NCI-H1436 (cell line): ENCODE results near the gene GBX1.

Source experiments
- DNase-seq: peaks from one replicate; lab custom pipeline; 2025; lab: John Stamatoyannopoulos, UW

The GBX1 gene

DNA sequence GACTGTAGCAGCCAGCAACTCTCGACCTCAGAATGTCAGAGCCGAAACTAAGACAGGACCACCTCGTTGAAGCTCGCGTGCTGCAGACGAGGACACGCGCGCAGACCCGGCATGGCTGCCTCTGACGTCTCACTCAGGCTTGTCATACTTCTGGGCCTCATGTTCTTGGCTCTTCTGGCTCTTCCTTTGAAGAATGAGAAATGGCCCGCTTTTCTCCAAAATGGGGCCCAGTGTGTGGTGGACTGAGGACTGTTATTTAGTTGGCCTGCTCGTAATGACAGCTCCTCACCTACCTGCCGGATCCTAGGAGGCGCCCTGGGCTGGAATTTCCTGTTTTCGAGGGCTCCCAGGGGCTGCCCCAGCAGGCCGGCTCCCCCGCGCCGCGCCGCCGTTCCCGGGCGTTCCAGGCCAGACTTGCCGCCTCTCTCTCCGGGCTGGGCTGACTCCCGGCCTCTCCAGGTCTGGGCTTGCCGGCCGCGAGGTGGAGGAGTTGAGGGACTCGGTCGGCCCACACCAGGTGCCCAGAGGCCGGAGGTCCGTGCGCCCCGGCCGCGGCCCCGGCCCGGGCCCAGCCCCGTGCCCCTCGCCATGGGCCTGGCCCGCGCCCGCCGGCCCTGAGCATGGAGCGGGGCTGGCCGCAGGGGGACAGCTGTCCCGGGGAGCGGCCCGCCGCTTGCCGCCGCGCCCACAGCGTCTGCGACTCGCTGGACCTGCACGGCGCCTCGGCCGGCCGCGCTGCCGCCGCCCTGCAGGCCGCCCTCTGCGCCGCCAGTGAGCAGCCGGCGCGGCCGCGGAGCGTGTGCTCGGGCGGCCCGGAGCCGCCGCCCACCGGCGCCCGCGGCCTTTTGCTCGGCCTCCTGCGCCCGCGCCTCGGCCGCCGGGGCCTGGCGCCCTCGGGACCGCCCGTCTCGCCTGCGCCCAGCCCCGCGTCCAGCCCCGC, 53.1 kb downstream of the GBX1 start:
- no peak for DNase-seq

DNA sequence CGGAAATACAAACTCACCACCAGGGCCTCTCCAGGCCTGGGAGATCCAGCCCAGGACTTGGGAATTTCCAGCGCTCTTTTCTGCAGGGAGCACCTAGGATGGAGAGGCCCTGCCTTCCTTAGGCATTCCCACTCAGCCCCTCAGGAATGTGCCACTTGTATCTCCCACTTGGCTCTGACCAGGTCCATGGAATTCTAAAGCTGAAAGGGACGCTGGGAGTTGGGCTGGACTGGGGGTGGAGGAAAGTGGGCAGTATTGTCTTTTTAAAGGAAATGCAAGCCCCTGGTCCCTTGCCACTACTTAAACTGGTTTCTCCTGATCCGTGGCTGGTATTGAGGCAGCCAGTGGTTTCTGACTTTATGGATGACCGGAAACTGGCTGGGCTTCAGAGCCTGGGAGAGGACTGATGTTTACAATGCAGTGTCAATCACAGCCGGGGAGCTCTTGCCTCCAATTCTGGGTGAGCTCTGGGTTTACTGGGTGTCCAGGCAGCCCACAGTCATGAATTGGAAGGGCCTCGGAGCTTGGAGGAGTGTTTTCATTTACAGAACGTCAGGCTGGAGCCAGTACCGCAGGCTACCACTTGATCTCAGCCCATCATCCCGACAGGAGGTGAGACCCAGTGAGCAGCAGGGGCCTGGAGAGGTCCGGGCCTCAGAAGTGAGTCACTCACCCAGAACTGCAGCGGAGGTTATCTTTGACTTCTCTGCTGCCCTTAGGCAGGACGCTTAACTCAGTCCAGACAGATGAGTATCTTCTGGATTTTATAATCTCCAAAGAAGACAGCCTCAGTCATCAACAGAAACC, 53.9 kb downstream of the GBX1 start:
- DNase-seq = no peak

DNA sequence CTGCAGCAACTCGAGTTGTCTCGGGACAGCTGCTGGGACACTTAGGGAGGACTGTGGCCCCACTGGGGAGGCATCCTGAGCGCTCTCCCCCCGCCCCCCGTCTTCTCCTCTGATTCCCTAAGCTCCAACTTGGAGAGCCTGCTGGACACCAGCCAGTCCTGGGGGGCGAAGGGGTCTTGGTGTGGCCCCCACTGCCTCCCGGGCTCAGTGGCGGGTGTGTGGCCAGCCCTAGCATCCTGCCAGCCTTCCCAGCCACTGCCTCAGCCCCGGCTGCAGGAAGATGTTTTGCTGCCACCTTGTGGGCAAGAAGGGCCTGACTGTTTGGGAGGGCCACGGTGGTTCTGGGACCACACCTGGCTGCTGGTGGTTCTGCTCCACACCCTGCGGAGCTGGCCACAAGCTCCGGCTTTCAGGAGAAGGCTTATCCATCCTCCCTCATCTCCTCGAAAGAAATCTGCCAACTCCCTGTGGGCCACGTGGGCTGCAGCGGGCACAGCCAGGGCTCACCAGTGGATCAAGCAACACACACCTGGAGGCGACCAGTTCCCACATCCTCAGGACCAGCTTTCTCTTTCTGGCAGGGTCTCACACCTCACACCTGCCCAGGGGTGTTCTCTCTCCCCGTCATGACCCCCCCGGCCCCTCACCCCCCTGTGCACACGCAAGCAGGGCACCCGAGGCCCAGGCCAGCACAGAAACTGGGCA, 56.4 kb downstream of the GBX1 start:
- peak; percentile 62 for DNase-seq

DNA sequence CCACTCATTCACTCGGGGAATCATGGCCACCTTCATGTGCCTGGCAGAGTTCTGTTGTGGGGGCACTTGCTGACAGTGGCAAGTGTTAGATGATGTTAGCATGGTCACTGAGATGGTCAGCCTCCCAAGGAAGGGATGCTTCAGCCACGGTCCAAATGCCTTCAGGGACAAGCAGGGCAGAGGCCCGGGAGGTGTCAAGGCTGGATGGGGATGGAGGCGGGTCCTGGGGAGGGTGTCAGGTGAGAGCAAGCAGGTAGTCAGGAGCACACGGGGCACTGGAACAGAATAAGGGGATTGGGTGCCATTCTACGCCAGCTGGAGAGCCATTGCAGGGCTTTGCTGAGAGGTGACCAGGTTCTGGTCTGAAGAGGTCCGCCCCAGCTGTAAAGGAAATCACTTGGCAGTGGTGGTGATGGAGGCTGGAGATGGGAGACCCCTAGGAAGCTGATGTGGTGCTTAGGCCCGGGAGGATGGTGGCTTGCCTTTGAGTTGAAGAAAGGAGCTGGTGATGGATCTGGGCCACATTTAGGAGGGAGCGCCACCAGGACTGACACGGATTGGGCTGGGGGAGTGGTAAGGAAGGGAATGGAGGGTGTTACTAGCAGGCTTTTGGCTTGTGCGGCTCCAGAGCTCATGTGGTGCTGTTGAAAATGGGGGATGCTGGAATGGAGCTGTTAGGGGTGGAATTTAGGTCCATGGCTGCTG, 57.1 kb downstream of the GBX1 start:
- no peak for DNase-seq

DNA sequence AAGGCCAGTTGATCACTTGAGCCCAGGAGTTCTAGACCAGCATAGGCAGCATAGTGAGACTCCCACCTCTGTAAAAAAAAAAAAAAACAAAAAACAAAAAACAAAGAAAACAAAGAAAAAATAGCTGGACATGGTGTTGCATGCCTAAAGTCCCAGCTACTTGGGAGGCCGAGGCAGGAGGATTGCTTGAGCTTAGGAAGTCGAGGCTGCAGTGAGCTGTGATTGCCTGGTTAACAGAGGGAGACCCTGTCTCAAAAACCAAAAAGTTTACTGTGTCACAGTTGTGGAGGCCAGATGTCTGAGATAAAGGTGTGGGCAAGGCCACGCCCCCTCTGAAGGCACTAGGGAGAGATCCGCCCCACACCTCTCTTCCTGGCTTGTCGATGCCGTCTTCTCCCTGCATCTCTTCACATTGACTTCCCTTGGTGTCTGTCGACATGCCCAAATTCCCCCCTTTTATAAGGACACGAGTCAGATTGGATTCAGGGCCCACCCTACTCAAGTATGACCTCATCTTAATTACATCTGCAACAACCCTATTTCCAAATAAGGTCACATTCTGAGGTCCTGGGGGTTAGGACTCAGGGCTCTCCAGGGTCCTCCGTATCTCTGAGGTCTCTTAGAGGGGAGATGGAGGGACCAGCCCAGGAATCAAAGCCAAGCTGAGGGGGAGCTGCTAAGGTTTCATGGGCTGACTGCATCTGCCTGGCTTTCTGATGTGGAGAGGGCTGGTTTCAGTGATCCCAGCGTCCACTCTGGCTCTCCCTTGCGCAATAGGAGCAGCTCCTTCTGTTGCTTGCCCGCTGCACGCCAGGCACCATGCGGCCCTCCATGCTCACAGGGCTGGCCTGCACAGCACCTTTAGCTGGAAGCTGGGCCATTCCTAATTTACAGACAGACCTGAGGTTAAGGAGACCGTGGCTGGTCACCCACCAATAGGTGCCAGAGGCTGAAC, 58.1 kb downstream of the GBX1 start:
- DNase-seq = no peak

DNA sequence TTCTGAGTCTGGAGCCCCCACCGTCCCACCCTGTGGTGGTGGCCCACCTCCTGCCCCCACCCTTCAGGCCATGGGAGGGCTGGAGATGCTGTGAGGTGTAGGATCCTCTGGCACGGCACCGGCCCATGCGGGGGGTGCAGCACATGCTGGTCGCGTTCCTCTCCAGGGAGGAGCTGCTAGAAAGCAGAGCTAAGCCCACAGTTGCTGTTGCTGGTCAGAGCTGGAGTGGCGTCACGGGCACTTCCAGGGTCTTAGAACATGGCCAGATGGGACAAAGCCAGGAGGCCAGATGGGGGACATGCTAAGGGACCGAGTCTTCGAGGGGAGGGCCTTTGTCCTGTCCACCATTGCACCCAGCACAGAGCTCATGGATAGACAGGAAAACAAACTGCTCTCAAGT, 59.6 kb downstream of the GBX1 start:
- no peak for DNase-seq

DNA sequence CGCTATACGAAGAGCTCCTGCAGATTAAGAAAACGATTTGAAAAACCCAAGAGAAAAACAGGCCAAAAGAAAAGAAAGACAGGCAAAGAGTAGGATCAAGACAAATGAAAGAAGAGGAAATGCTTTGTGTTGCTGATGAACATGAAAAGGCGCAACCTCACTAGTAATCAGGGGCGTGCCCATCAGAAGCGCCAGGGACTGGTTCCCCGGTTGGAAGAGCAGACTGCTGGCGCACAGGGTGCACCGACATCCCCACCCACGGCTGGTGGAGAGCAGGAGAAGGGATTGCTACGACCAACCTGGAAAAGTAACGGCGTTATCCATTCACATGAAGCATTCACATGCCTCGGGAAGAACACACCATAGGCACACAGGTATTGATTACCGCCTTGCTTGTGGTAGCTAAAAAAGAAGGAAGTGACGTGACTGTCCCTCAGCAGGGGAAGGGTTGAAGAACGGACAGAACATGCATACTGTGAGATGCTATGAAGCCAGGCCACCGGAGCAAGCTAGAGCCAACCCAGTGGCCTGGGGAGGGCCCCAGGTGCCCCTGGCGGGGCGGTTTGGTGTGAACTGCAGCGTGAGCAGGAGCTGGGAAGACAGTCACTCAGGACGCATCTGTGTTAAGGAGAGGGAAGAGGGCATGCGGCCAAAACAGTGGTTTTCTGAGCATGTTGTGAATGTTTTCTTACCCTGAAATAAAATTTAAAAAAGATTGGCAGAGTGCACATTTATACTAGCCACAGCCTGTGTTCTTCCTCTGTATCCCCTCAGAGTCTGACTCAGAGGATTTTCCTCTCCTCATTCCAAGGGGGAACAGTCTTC, 62.9 kb downstream of the GBX1 start:
- no peak for DNase-seq

DNA sequence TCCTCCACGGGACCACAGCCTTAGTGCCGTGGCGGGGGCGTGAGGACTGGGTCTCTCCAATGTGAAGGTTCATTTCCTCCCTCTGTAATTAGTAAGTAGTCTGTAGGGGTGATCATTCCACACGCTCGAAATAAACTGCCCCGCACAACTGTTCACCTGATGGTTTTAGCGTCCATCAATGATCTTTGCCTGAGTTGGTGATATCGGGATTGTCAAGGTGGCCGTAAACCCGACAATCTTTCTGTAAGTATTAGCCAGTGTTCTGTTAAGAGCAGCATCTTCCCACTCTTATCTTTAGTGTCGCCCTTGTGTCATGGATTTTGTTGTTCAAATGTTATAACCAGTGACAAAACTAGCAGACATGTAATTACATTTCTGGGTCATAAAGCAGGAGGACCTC, 63.5 kb downstream of the GBX1 start:
- DNase-seq = no peak

DNA sequence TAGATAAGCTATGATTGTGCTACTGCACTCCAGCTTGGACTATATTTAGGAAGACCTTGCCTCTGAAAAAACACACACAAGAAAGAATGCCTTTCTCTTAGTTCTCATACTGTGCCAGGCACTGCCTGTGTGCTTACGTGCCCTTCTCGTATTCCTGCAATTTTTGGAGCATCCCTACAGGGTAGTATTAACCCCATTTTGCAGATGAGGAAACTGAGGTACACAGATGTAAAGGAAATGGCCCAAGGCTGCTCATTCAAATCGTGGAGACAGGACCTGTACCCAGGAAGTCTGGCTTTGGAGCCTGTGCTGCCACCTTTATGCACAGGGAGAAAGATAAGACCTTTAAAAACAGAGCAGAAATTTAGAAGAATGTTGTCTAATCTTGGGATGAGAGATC, 64.5 kb downstream of the GBX1 start:
- no peak for DNase-seq

DNA sequence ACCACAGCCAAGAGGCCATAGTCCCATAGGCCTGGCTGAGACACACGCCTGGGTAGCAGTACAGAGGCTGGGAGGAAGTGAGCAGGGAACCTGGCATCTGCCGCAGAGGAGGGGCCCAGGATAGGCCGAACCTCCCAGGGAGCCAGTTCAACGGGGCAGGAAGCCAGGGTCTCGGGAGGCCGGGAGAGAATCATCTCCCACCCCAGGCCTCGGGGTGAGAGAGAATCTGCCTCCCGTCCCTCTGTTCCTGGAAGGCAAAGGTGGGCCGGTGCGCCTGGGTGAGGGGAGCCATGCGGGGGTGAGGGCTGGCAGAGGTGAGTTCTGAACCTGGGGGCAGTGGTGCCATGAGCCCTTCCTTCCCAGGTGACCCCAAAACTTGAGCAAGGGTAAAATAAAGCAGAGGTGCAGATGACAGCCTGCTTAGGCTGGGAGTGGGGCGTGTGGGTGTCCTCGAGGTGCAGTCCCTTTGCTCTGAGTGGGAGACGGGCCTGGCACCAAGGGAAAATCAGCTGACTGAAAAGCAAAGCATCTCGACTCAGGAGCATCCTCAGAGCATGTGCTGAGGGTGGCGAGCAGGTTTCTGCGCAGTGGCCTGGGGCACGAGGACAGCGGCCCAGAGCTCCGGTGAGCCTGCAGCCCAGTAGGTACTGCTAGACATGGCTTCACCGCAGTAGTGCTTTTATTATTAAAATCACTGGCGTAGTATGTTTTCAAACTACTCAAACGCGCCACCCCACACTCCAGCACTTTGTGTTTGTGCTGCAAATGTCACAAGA, 65.7 kb downstream of the GBX1 start:
- no peak for DNase-seq

DNA sequence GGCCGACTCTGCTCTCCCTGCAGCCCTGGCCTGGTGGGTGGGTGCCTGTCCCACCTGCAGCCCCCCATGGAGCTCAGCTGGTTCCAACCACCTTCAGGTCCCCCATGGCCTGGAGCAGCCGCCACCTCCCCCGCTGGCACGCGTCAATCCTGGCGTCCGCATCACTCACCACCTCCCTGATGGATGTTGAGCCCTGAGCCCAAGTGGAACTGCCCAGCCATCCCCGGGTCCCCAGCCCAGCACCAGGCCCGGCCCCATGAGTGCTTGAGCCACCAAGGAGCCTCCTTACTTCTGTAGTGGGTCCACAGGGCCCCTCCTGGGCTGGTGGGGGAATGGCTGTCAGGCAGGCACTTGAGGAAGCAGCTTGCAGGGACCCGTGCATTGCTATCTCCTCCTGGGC, 66.6 kb downstream of the GBX1 start:
- no peak for DNase-seq

DNA sequence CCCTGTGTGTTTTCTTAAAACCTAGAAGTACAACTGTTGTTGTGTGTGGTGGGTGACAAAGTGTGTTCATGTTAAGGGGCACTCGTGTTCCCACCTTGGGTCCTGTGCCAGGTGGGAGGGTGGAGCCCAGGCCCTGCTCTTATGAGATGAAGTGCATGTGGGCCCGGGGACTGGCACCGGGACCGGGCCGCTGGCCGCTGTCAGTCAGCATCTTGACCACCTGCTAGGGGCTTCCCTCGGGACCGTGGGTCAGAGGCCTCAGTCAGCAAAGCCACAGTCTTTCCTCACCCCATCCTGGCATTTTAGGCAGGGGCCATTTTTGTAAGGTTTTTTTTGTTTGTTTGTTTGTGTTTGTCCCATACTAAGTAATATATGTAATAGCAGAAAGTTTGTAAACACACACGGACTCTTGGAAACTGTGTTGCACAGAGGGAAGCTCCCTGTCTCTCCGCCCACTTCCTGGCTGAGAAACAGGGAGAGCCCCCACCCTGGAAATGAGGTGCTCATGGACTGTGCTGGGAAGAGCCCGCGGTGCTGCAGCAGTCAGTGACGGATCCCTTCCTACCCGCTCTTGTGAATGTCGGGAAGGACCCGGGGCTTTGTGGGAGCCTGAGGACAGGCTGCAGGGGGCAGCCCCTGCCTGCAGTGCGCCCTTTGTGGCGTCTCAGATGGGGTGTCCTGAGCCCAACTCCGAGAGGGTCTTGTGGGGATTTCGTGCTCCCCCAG, 67.8 kb downstream of the GBX1 start:
- DNase-seq = no peak
